Limb (tissue), 2 donors: ENCODE data around the gene CDH19.

Experiments
- DNase-seq, 2 donors: peaks; one replicate each; pipeline ENCODE4 v3.0.0-alpha.2; 2016; ENCODE audit errors: extremely low spot score in 2 of 2

The CDH19 gene

DNA sequence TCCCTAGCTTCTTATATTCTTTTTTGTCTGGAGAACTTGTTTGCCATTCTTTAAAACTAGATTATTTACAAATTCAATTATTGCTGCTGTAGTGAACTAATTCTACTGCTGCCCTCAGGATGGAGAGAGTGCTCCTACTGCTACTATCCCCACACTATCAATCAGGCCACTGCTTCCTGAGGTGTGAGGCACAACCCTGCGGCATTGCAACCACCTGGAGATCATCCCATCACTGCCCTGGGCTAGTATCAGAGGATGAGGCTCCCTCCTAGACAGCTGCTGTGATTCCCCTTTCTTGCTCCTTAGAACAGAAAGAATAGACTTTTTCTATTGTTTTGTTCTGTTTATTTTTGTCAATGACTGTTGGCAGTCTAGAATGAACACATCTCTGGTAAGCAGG lies 146.6 kb downstream of the CDH19 start:
- DNase-seq: no peak
